WTC11 (cell line): Measurements from ENCODE around the gene RELCH. TPM values are rescaled to one million over a fixed set of nuclear protein-coding genes. Genes with fewer than 3 reads are reported as not detected.

ENCODE experiments used
- ATAC-seq: fragments of 200-7000 bp; cut with Tn5 transposase; 2 replicates; pipeline ENCODE4 v1.10.0; 2021; ENCODE audit warnings: mild to moderate bottlenecking, moderate library complexity
- CTCF ChIA-PET: fragments of 300-600 bp; sonication (Branson Sonifier 250); formaldehyde crosslinking; loops from one replicate; lab custom pipeline; 2021; ENCODE audit warnings: antibody characterized with exemption; lab: Charles Lee
- POLR2A ChIA-PET: fragments of 350-600 bp; sonication (Branson Sonifier 250); formaldehyde crosslinking; loops from one replicate; lab custom pipeline; 2021; ENCODE audit warnings: antibody characterized with exemption; lab: Charles Lee
- DNase-seq: peaks from one replicate; pipeline ENCODE4 v3.0.0; 2021; ENCODE audit warnings: low spot score
- H3K27ac Mint-ChIP-seq: 2 replicates; pipeline ENCODE4 v1.8.0; 2021; ENCODE audit warnings: mixed read lengths
- H3K27me3 Mint-ChIP-seq: 2 replicates; pipeline ENCODE4 v1.8.0; 2021; ENCODE audit warnings: low read depth, mild to moderate bottlenecking, moderate library complexity, mixed read lengths
- H3K36me3 Mint-ChIP-seq: 2 replicates; pipeline ENCODE4 v1.8.0; 2021; ENCODE audit warnings: mixed read lengths
- H3K4me1 Mint-ChIP-seq: 2 replicates; pipeline ENCODE4 v1.8.0; 2022; ENCODE audit warnings: mixed read lengths
- H3K4me3 Mint-ChIP-seq: 2 replicates; pipeline ENCODE4 v1.8.0; 2021; ENCODE audit warnings: mild to moderate bottlenecking, moderate library complexity, mixed read lengths
- H3K9me3 Mint-ChIP-seq: 2 replicates; pipeline ENCODE4 v1.8.0; 2021; ENCODE audit warnings: mixed read lengths
- ATF1 ChIP-seq: sonication (generic); formaldehyde crosslinking; IDR thresholded peaks from 2 replicates; pipeline ENCODE4 v1.8.1; 2023; ENCODE audit warnings: mild to moderate bottlenecking, moderate library complexity, missing genetic modification reagents
- CREB1 ChIP-seq: sonication (generic); formaldehyde crosslinking; IDR thresholded peaks from 2 replicates; pipeline ENCODE4 v1.8.0; 2023; ENCODE audit warnings: mild to moderate bottlenecking, missing genetic modification reagents
- FOXK1 ChIP-seq: sonication (generic); formaldehyde crosslinking; IDR thresholded peaks from 2 replicates; pipeline ENCODE4 v1.8.0; 2022; ENCODE audit warnings: mild to moderate bottlenecking, moderate library complexity, missing genetic modification reagents
- FOXP1 ChIP-seq: sonication (generic); formaldehyde crosslinking; IDR thresholded peaks from 2 replicates; pipeline ENCODE4 v1.8.0; 2022; ENCODE audit warnings: missing genetic modification reagents, mild to moderate bottlenecking, moderate library complexity, borderline replicate concordance
- RORB ChIP-seq: fragments of 250-450 bp; sonication (Bioruptor Pico); IDR thresholded peaks from 2 replicates; pipeline ENCODE4 v1.9.0; 2021; ENCODE audit warnings: mild to moderate bottlenecking
- TEAD1 ChIP-seq: sonication (generic); formaldehyde crosslinking; IDR thresholded peaks from 2 replicates; pipeline ENCODE4 v1.8.0; 2022; ENCODE audit warnings: mild to moderate bottlenecking, missing genetic modification reagents
- ZNF138 ChIP-seq: sonication (generic); formaldehyde crosslinking; conservative IDR thresholded peaks from 2 replicates; pipeline ENCODE4 v1.8.1; 2022; ENCODE audit warnings: mild to moderate bottlenecking, moderate library complexity, missing genetic modification reagents
- ZNF219 ChIP-seq: sonication (generic); formaldehyde crosslinking; IDR thresholded peaks from 2 replicates; pipeline ENCODE4 v1.8.0; 2023; ENCODE audit warnings: missing genetic modification reagents, mild to moderate bottlenecking, borderline replicate concordance
- ZNF232 ChIP-seq: sonication (generic); formaldehyde crosslinking; IDR thresholded peaks from 2 replicates; pipeline ENCODE4 v1.8.0; 2022; ENCODE audit warnings: mild to moderate bottlenecking, missing genetic modification reagents
- total RNA-seq: library from RNA; stranded (reverse); gene quantifications from 3 replicates; pipeline ENCODE4 v1.2.3, GENCODE V29; 2021
- TF ChIP-seq, protein P1 (sequence below): fragments of 250-450 bp; sonication (Bioruptor Pico); conservative IDR thresholded peaks from 2 replicates; pipeline ENCODE4 v1.9.0; 2021; ENCODE audit warnings: mild to moderate bottlenecking
- TF ChIP-seq, protein P2 (sequence below): sonication (generic); formaldehyde crosslinking; IDR thresholded peaks from 2 replicates; pipeline ENCODE4 v1.8.1; 2023; ENCODE audit warnings: mild to moderate bottlenecking, moderate library complexity, missing genetic modification reagents
- TF ChIP-seq, protein P3 (sequence below): sonication (generic); formaldehyde crosslinking; IDR thresholded peaks from 2 replicates; pipeline ENCODE4 v1.8.1; 2023; ENCODE audit warnings: mild to moderate bottlenecking, missing genetic modification reagents
- TF ChIP-seq, protein P4 (sequence below): fragments of 250-450 bp; sonication (Bioruptor Pico); IDR thresholded peaks from 2 replicates; pipeline ENCODE4 v1.9.0; 2021; ENCODE audit warnings: mild to moderate bottlenecking
- TF ChIP-seq, protein P5 (sequence below): sonication (generic); formaldehyde crosslinking; IDR thresholded peaks from 2 replicates; pipeline ENCODE4 v1.8.1; 2023; ENCODE audit warnings: mild to moderate bottlenecking, missing genetic modification reagents, moderate library complexity
- TF ChIP-seq, protein P6 (sequence below): sonication (generic); formaldehyde crosslinking; IDR thresholded peaks from 2 replicates; pipeline ENCODE4 v1.8.1; 2022; ENCODE audit warnings: mild to moderate bottlenecking, missing genetic modification reagents, moderate library complexity, borderline replicate concordance
- TF ChIP-seq, protein P7 (sequence below): sonication (generic); formaldehyde crosslinking; IDR thresholded peaks from 2 replicates; pipeline ENCODE4 v1.8.0; 2023; ENCODE audit warnings: mild to moderate bottlenecking, missing genetic modification reagents

Gene RELCH
- total RNA-seq, 1 experiment from 2014 or later: 30.2 TPM

DNA sequence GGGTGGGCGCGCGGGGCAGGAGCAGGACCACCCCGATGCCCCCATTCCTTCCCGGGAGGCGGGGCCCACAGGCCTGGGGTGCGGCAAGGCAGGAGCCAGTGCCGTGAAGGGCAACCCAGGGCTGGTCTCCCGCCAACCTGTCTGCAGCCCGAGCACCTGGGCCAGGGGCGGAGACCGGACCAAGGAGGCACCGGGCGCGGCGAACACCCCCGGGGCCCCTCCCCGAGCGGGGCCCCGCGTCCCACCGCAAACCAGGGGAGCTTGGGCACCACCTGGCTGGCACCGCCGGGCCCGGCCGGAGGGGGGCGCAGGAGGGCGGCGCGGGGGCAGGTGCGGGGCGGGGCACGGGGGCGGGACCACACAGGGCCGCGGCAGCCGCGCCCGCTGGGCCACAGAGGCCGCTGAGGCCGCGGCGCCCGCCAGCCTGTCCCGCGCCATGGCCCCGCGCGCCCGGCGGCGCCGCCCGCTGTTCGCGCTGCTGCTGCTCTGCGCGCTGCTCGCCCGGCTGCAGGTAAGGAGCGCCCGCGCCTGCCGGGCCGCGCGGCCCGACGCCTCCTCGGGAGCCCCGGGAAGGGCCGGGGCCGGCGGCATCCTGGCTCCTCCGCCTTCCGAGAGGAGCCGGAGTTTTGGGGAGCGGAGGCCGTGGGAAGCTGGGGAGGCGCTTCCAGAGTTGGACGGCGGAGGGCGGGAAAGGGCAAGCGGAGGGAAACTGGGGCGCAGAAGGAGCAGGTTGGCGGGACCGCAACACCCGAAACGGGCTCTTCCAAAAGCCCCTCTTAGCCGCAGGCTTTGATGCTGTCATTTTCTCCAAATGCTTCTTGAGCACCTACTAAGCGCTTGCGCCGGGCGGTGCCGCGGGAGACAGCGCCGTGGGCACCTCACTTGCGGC is 138.1 kb downstream of the RELCH start, which contains the start of gene TNFRSF11A (continued):
- TF ChIP-seq ZNF219: no peak
- TF ChIP-seq, protein P1, sequence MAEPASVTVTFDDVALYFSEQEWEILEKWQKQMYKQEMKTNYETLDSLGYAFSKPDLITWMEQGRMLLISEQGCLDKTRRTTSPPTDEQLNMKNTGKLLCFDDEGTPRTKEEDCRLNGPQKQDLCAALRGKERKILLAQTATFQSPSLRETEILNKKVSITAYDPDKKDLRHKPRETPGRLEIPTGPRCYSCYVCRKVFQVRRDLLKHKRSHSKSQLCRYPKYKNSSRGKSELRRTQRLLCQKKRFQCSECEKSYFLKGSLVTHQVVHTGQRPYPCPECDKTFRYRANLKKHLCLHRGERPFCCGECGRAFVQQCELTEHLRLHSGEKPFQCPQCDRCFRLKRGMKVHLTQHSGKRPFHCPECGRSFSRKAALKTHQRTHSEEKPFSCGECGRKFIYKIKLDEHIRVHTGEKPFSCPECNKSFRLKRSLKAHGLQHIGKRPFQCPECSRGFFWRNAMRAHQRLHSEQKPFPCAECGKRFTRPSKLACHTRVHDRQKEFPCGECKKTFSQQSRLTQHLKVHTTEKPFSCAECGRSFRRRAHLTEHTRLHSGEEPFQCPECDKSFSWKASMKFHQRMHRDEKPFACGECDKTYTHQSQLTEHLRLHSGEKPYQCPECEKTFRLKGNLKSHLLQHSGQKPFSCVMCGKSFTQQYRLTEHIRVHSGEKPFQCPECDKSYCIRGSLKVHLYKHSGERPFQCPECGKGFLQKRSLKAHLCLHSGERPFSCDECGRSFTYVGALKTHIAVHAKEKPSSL (CRISPR knock-in tag): no peak
- TF ChIP-seq, protein P2, sequence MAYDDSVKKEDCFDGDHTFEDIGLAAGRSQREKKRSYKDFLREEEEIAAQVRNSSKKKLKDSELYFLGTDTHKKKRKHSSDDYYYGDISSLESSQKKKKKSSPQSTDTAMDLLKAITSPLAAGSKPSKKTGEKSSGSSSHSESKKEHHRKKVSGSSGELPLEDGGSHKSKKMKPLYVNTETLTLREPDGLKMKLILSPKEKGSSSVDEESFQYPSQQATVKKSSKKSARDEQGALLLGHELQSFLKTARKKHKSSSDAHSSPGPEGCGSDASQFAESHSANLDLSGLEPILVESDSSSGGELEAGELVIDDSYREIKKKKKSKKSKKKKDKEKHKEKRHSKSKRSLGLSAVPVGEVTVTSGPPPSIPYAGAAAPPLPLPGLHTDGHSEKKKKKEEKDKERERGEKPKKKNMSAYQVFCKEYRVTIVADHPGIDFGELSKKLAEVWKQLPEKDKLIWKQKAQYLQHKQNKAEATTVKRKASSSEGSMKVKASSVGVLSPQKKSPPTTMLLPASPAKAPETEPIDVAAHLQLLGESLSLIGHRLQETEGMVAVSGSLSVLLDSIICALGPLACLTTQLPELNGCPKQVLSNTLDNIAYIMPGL (CRISPR knock-in tag): peak; percentile 38; the same call in 1 of the 2 replicates
- TF ChIP-seq, protein P3, sequence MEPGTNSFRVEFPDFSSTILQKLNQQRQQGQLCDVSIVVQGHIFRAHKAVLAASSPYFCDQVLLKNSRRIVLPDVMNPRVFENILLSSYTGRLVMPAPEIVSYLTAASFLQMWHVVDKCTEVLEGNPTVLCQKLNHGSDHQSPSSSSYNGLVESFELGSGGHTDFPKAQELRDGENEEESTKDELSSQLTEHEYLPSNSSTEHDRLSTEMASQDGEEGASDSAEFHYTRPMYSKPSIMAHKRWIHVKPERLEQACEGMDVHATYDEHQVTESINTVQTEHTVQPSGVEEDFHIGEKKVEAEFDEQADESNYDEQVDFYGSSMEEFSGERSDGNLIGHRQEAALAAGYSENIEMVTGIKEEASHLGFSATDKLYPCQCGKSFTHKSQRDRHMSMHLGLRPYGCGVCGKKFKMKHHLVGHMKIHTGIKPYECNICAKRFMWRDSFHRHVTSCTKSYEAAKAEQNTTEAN (CRISPR knock-in tag): no peak

DNA sequence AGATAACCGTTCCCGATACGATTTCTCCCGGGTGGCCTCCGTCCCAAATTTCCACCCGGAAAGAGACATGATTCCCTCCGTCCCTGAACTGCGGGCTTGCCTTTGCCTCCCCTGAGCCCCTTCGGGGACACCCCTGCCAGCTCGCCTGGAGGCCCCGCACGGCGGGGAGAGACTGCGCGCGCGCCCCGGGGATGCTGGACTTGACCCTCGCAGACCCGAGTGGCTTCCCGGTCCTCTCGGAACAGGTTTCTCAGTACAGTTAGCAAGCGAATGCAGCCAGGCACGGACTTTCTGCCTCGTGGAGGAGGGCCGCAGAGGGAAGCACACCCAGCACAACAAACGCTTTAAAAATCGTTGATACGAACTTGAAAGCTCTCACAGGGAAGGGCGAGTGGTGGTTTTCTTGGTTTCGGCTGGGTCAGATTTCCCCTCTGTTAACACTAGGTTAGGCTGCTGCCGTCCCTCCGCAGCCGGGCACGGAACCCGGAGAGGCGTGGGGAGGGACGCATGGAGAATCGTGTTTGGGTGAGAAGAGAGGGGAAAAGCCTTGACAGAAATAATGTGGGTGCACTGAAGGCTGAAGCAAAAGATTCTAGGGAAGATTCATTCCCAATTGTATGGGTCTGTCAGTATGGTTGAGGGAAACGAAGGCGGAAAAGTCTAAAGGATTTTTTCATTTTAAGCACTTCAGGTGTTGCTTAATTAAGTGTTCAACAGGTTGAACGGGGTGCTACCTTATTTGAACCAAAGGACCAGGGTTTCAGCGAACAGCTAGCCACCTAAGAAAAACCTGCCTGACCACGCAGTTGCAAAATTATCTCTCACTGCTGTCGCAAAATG is 139.0 kb downstream of the RELCH start:
- Mint-ChIP-seq H3K27ac (no peak overlapping the region), H3K27me3 (peaks cover 55% of the 10 kb centered on the region)
- no peak for ATAC-seq
- no peak for TF ChIP-seq CREB1 (CRISPR knock-in tag)
- TF ChIP-seq RORB (CRISPR knock-in tag): no peak
- TF ChIP-seq, protein P2 (CRISPR knock-in tag): 0 out of 2 replicates have a peak, but pooled peaks have one; percentile 14
- TF ChIP-seq, protein P4, sequence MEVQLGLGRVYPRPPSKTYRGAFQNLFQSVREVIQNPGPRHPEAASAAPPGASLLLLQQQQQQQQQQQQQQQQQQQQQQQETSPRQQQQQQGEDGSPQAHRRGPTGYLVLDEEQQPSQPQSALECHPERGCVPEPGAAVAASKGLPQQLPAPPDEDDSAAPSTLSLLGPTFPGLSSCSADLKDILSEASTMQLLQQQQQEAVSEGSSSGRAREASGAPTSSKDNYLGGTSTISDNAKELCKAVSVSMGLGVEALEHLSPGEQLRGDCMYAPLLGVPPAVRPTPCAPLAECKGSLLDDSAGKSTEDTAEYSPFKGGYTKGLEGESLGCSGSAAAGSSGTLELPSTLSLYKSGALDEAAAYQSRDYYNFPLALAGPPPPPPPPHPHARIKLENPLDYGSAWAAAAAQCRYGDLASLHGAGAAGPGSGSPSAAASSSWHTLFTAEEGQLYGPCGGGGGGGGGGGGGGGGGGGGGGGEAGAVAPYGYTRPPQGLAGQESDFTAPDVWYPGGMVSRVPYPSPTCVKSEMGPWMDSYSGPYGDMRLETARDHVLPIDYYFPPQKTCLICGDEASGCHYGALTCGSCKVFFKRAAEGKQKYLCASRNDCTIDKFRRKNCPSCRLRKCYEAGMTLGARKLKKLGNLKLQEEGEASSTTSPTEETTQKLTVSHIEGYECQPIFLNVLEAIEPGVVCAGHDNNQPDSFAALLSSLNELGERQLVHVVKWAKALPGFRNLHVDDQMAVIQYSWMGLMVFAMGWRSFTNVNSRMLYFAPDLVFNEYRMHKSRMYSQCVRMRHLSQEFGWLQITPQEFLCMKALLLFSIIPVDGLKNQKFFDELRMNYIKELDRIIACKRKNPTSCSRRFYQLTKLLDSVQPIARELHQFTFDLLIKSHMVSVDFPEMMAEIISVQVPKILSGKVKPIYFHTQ: no peak
- 0 out of 2 replicates have a peak, but pooled peaks have one; percentile 14 for TF ChIP-seq ZNF138 (CRISPR knock-in tag)
- TF ChIP-seq ATF1: no peak
- TF ChIP-seq, protein P5, sequence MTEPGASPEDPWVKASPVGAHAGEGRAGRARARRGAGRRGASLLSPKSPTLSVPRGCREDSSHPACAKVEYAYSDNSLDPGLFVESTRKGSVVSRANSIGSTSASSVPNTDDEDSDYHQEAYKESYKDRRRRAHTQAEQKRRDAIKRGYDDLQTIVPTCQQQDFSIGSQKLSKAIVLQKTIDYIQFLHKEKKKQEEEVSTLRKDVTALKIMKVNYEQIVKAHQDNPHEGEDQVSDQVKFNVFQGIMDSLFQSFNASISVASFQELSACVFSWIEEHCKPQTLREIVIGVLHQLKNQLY: 0 out of 2 replicates have a peak, but pooled peaks have one; percentile 46
- TF ChIP-seq FOXP1 (CRISPR knock-in tag): 0 out of 2 replicates have a peak, but pooled peaks have one; percentile 43
- no peak for TF ChIP-seq TEAD1 (CRISPR knock-in tag)
- no peak for TF ChIP-seq ZNF232
- TF ChIP-seq, protein P6, sequence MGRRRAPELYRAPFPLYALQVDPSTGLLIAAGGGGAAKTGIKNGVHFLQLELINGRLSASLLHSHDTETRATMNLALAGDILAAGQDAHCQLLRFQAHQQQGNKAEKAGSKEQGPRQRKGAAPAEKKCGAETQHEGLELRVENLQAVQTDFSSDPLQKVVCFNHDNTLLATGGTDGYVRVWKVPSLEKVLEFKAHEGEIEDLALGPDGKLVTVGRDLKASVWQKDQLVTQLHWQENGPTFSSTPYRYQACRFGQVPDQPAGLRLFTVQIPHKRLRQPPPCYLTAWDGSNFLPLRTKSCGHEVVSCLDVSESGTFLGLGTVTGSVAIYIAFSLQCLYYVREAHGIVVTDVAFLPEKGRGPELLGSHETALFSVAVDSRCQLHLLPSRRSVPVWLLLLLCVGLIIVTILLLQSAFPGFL (CRISPR knock-in tag): no peak
- no peak for TF ChIP-seq FOXK1 (CRISPR knock-in tag)
- TF ChIP-seq, protein P7, sequence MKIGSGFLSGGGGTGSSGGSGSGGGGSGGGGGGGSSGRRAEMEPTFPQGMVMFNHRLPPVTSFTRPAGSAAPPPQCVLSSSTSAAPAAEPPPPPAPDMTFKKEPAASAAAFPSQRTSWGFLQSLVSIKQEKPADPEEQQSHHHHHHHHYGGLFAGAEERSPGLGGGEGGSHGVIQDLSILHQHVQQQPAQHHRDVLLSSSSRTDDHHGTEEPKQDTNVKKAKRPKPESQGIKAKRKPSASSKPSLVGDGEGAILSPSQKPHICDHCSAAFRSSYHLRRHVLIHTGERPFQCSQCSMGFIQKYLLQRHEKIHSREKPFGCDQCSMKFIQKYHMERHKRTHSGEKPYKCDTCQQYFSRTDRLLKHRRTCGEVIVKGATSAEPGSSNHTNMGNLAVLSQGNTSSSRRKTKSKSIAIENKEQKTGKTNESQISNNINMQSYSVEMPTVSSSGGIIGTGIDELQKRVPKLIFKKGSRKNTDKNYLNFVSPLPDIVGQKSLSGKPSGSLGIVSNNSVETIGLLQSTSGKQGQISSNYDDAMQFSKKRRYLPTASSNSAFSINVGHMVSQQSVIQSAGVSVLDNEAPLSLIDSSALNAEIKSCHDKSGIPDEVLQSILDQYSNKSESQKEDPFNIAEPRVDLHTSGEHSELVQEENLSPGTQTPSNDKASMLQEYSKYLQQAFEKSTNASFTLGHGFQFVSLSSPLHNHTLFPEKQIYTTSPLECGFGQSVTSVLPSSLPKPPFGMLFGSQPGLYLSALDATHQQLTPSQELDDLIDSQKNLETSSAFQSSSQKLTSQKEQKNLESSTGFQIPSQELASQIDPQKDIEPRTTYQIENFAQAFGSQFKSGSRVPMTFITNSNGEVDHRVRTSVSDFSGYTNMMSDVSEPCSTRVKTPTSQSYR (CRISPR knock-in tag): no peak

More for the DNA sequence above, 139.0 kb downstream of the RELCH start:
- peaks cover 66% of the 10 kb centered on the region for H3K4me1 Mint-ChIP-seq
- H3K4me3 Mint-ChIP-seq: peak overlapping the region; percentile 80
- H3K9me3 Mint-ChIP-seq: no peaks in the 10 kb centered on the region
- ChIA-PET CTCF (interaction anchor here (1.0 to 2.8 kb wide), 9 partner anchors 13 to 258 kb away, joined by 3 to 10 read pairs (median 7); partner anchors contain the start of gene ZCCHC2), POLR2A (no interaction called here)
- H3K36me3 Mint-ChIP-seq: no peaks in the 10 kb centered on the region
- no peak for DNase-seq
